Skeletal muscle tissue (tissue), 4 donors: ENCODE results near the gene PUS7L. TPM values are rescaled to one million over a fixed set of nuclear protein-coding genes. Genes with fewer than 3 reads are reported as not detected.

Source experiments
- H3K27ac ChIP-seq: one replicate; pipeline ENCODE4 v1.7.0; 2013; ENCODE audit warnings: mild to moderate bottlenecking, low read depth, low read length, inconsistent platforms
- H3K27me3 ChIP-seq, 3 donors: one replicate each; pipeline ENCODE4 v1.7.0; 2013; ENCODE audit warnings: low read length in 3 of 3; ENCODE audit not compliant: control insufficient read depth in 3 of 3, insufficient read depth in 3 of 3
- H3K36me3 ChIP-seq, 3 donors: one replicate each; pipeline ENCODE4 v1.7.0; 2013; ENCODE audit warnings: low read length in 3 of 3; ENCODE audit not compliant: control insufficient read depth in 3 of 3, insufficient read depth in 3 of 3
- H3K4me1 ChIP-seq, 3 donors: one replicate each; pipeline ENCODE4 v1.7.0; 2013; ENCODE audit warnings: low read length in 3 of 3, mild to moderate bottlenecking in 3 of 3; ENCODE audit not compliant: control insufficient read depth in 3 of 3, insufficient read depth in 3 of 3
- H3K4me3 ChIP-seq, 3 donors: one replicate each; pipeline ENCODE4 v1.7.0; 2013; ENCODE audit warnings: low read length in 3 of 3
- H3K9ac ChIP-seq, 3 donors: one replicate each; pipeline ENCODE4 v1.7.0; 2013; ENCODE audit warnings: low read length in 3 of 3, mild to moderate bottlenecking in 3 of 3, moderate library complexity in 2 of 3, low read depth in 1 of 3
- H3K9me3 ChIP-seq, 3 donors: one replicate each; pipeline ENCODE4 v1.7.0; 2013; ENCODE audit warnings: low read length in 3 of 3; ENCODE audit not compliant: control insufficient read depth in 3 of 3
- total RNA-seq: library from RNA; depleted of rRNA; stranded (reverse); fragments of >200 nt; gene quantifications from one replicate; pipeline ENCODE4 v1.2.3, GENCODE V29; 2014
- donor health status: Osteomylitis.

PUS7L gene
- total RNA-seq, 1 donor from 2014 or later = 10.4 TPM

GRCh38 chr12:43676183-43676813 lies 82.3 kb downstream of the PUS7L start:
- Histone ChIP-seq H3K9ac (no peak overlapping the region), H3K36me3 (no peaks in the 10 kb centered on the region), H3K27ac (no peak overlapping the region), H3K27me3 (no peaks in the 10 kb centered on the region), H3K9me3 (peaks cover 0 to 3% (median 0%) of the 10 kb centered on the region in 3 donors), H3K4me1 (no peaks in the 10 kb centered on the region), H3K4me3 (no peak overlapping the region)

- H3K4me1 ChIP-seq = no peaks in the 10 kb centered on the region
- no peaks in the 10 kb centered on the region for H3K36me3 ChIP-seq
- no peak overlapping the region for H3K27ac ChIP-seq
- H3K27me3 ChIP-seq = no peaks in the 10 kb centered on the region
- no peak overlapping the region for H3K9ac ChIP-seq
- H3K9me3 ChIP-seq = peaks cover 0 to 3% (median 0%) of the 10 kb centered on the region in 3 donors
- H3K4me3 ChIP-seq = no peak overlapping the region
Measured at GRCh38 chr12:43675048-43675904, 83.3 kb downstream of the PUS7L start.

GRCh38 chr12:43669373-43669772 lies 89.2 kb downstream of the PUS7L start:
- H3K9ac ChIP-seq = no peak overlapping the region

More at GRCh38 chr12:43669373-43669772, 89.2 kb downstream of the PUS7L start:
- H3K9me3 ChIP-seq = no peaks in the 10 kb centered on the region
- no peak overlapping the region for H3K4me3 ChIP-seq
- no peak overlapping the region for H3K27ac ChIP-seq
- no peaks in the 10 kb centered on the region for H3K27me3 ChIP-seq
- H3K4me1 ChIP-seq = no peaks in the 10 kb centered on the region
- H3K36me3 ChIP-seq = no peaks in the 10 kb centered on the region

Other genes with a start within 250 kb of the PUS7L start
- gene ADAMTS20, start 206.6 kb downstream of the PUS7L start, total RNA-seq = 0.52 TPM
- 7.3 TPM for gene IRAK4, start 161 bp upstream of the PUS7L start, total RNA-seq
- gene TWF1, start 47.5 kb upstream of the PUS7L start, total RNA-seq = 33.4 TPM
- 9.9 TPM for gene TMEM117, start 77.3 kb upstream of the PUS7L start, total RNA-seq